GM23338 (cell line): Measurements from ENCODE around the gene RAMP3. TPM values are rescaled to one million over a fixed set of nuclear protein-coding genes. Genes with fewer than 3 reads are reported as not detected.

ENCODE experiments used
- ATAC-seq: fragments of 200-7000 bp; cut with Tn5 transposase; 3 replicates; pipeline ENCODE4 v1.9.1; 2020
- DNase-seq: peaks from one replicate; pipeline ENCODE4 v3.0.0-alpha.2; 2015; ENCODE audit warnings: low spot score
- H2AFZ ChIP-seq: fragments of 200-600 bp; sonication (generic); 2 replicates; pipeline ENCODE4 v1.8.0; 2016; ENCODE audit warnings: antibody characterized with exemption, mild to moderate bottlenecking, moderate library complexity
- H3F3A ChIP-seq: fragments of 200-600 bp; sonication (generic); replicated peaks from 2 replicates; pipeline ENCODE4 v1.8.0; 2017; ENCODE audit warnings: antibody characterized with exemption, mixed run types, low read depth
- H3K27ac ChIP-seq: fragments of 200-600 bp; sonication (generic); 2 replicates; pipeline ENCODE4 v1.6.1; 2016; ENCODE audit warnings: low read depth
- H3K27me3 ChIP-seq: fragments of 200-600 bp; sonication (generic); 2 replicates; pipeline ENCODE4 v1.8.0; 2016; ENCODE audit warnings: mild to moderate bottlenecking, mixed run types, moderate library complexity; ENCODE audit not compliant: insufficient read depth
- H3K36me3 ChIP-seq: fragments of 200-600 bp; sonication (generic); 2 replicates; pipeline ENCODE4 v1.8.0; 2016; ENCODE audit warnings: mild to moderate bottlenecking; ENCODE audit not compliant: insufficient read depth
- H3K4me1 ChIP-seq: fragments of 200-600 bp; sonication (generic); 2 replicates; pipeline ENCODE4 v1.8.0; 2016; ENCODE audit warnings: mild to moderate bottlenecking, moderate library complexity; ENCODE audit not compliant: insufficient read depth
- H3K4me2 ChIP-seq: fragments of 200-600 bp; sonication (generic); 2 replicates; pipeline ENCODE4 v1.7.1; 2017; ENCODE audit warnings: mixed run types
- H3K4me3 ChIP-seq: fragments of 200-600 bp; sonication (generic); 2 replicates; pipeline ENCODE4 v1.6.1; 2016; ENCODE audit warnings: mixed run types
- H3K79me2 ChIP-seq: fragments of 200-600 bp; sonication (generic); replicated peaks from 2 replicates; pipeline ENCODE4 v1.8.0; 2017; ENCODE audit warnings: mild to moderate bottlenecking; ENCODE audit not compliant: insufficient read depth
- H3K9me2 ChIP-seq: fragments of 200-600 bp; sonication (generic); 2 replicates; pipeline ENCODE4 v1.8.0; 2017; ENCODE audit not compliant: insufficient read depth
- H4K20me1 ChIP-seq: fragments of 200-600 bp; sonication (generic); replicated peaks from 2 replicates; pipeline ENCODE4 v1.8.0; 2017; ENCODE audit warnings: mild to moderate bottlenecking; ENCODE audit not compliant: insufficient read depth
- H3K27ac Mint-ChIP-seq: 2 replicates; pipeline ENCODE4 v1.8.0; 2020; ENCODE audit warnings: inconsistent platforms, mild to moderate bottlenecking, moderate library complexity, mixed read lengths
- H3K27me3 Mint-ChIP-seq: 3 replicates; pipeline ENCODE4 v1.8.0; 2022; ENCODE audit warnings: low read depth, mild to moderate bottlenecking, moderate library complexity, mixed read lengths, inconsistent platforms; ENCODE audit not compliant: insufficient read depth, poor library complexity
- H3K36me3 Mint-ChIP-seq: 3 replicates; pipeline ENCODE4 v1.8.0; 2021; ENCODE audit warnings: low read depth, mild to moderate bottlenecking, inconsistent platforms, moderate library complexity, mixed read lengths
- H3K4me1 Mint-ChIP-seq: 3 replicates; pipeline ENCODE4 v1.8.0; 2020; ENCODE audit warnings: mild to moderate bottlenecking, inconsistent platforms, mixed read lengths
- H3K4me3 Mint-ChIP-seq: 3 replicates; pipeline ENCODE4 v1.8.0; 2021; ENCODE audit warnings: moderate library complexity, mild to moderate bottlenecking, inconsistent platforms, mixed read lengths
- H3K9me3 Mint-ChIP-seq: 3 replicates; pipeline ENCODE4 v1.8.0; 2020; ENCODE audit warnings: moderate library complexity, mild to moderate bottlenecking, inconsistent platforms, mixed read lengths
- CREB1 ChIP-seq: fragments of 250-450 bp; sonication (Bioruptor Pico); IDR thresholded peaks from 2 replicates; pipeline ENCODE4 v1.5.0; 2020; ENCODE audit warnings: low read depth, mild to moderate bottlenecking, moderate library complexity
- CTCF ChIP-seq, 2 experiments: fragments of 200-600 bp in 1 of 2; sonication (generic) in 1 of 2; conservative IDR thresholded peaks; 2 replicates each; pipeline versions ENCODE4 v1.5.1 to v1.6.1; 2016 to 2017; ENCODE audit warnings: antibody characterized with exemption in 2 of 2, low read depth in 2 of 2, mild to moderate bottlenecking in 2 of 2, moderate library complexity in 1 of 2
- ETS1 ChIP-seq: IDR thresholded peaks from 2 replicates; pipeline ENCODE4 v1.6.1; 2016; ENCODE audit warnings: antibody characterized with exemption
- EZH2 ChIP-seq: fragments of 200-600 bp; sonication (generic); IDR thresholded peaks from one replicate; pipeline ENCODE4 v1.8.0; 2017; ENCODE audit warnings: antibody characterized with exemption, mild to moderate bottlenecking, low read depth; ENCODE audit not compliant: unreplicated experiment
- JUNB ChIP-seq: IDR thresholded peaks from one replicate; pipeline ENCODE4 v1.6.1; 2016; ENCODE audit warnings: antibody characterized with exemption; ENCODE audit not compliant: unreplicated experiment
- POLR2AphosphoS5 ChIP-seq: IDR thresholded peaks from 2 replicates; pipeline ENCODE4 v1.6.1; 2016; ENCODE audit warnings: antibody characterized with exemption, low read depth
- ZNF114 ChIP-seq: fragments of 250-450 bp; sonication (Bioruptor Pico); IDR thresholded peaks from 2 replicates; pipeline ENCODE4 v1.5.0; 2020; ENCODE audit warnings: mild to moderate bottlenecking, moderate library complexity
- ZNF331 ChIP-seq: fragments of 250-450 bp; sonication (Bioruptor Pico); IDR thresholded peaks from 2 replicates; pipeline ENCODE4 v1.5.0; 2020; ENCODE audit warnings: low read depth, mild to moderate bottlenecking, moderate library complexity
- polyA plus RNA-seq: library from polyadenylated mRNA; unstranded; fragments of >200 nt; fragmentation: Nextera tagmentation; extraction: Ambion mirVana; gene quantifications from 2 replicates; pipeline ENCODE4 v1.2.1, GENCODE V29; 2016
- total RNA-seq: library from RNA; depleted of rRNA; stranded (reverse); fragments of >200 nt; shearing (Covaris generic); gene quantifications from 2 replicates; pipeline ENCODE4 v1.2.3, GENCODE V29; 2014
- TF ChIP-seq, protein P1 (sequence below): fragments of 250-450 bp; sonication (Bioruptor Pico); IDR thresholded peaks from 2 replicates; pipeline ENCODE4 v1.5.0; 2020; ENCODE audit warnings: mild to moderate bottlenecking, moderate library complexity

RAMP3 gene
- total and polyA plus RNA-seq, 2 experiments from 2014 or later: 1.1 to 4.6 TPM

GRCh38 chr7:45159296-45159695 is 1.7 kb downstream of the RAMP3 start (continued):
- TF ChIP-seq, protein P1, sequence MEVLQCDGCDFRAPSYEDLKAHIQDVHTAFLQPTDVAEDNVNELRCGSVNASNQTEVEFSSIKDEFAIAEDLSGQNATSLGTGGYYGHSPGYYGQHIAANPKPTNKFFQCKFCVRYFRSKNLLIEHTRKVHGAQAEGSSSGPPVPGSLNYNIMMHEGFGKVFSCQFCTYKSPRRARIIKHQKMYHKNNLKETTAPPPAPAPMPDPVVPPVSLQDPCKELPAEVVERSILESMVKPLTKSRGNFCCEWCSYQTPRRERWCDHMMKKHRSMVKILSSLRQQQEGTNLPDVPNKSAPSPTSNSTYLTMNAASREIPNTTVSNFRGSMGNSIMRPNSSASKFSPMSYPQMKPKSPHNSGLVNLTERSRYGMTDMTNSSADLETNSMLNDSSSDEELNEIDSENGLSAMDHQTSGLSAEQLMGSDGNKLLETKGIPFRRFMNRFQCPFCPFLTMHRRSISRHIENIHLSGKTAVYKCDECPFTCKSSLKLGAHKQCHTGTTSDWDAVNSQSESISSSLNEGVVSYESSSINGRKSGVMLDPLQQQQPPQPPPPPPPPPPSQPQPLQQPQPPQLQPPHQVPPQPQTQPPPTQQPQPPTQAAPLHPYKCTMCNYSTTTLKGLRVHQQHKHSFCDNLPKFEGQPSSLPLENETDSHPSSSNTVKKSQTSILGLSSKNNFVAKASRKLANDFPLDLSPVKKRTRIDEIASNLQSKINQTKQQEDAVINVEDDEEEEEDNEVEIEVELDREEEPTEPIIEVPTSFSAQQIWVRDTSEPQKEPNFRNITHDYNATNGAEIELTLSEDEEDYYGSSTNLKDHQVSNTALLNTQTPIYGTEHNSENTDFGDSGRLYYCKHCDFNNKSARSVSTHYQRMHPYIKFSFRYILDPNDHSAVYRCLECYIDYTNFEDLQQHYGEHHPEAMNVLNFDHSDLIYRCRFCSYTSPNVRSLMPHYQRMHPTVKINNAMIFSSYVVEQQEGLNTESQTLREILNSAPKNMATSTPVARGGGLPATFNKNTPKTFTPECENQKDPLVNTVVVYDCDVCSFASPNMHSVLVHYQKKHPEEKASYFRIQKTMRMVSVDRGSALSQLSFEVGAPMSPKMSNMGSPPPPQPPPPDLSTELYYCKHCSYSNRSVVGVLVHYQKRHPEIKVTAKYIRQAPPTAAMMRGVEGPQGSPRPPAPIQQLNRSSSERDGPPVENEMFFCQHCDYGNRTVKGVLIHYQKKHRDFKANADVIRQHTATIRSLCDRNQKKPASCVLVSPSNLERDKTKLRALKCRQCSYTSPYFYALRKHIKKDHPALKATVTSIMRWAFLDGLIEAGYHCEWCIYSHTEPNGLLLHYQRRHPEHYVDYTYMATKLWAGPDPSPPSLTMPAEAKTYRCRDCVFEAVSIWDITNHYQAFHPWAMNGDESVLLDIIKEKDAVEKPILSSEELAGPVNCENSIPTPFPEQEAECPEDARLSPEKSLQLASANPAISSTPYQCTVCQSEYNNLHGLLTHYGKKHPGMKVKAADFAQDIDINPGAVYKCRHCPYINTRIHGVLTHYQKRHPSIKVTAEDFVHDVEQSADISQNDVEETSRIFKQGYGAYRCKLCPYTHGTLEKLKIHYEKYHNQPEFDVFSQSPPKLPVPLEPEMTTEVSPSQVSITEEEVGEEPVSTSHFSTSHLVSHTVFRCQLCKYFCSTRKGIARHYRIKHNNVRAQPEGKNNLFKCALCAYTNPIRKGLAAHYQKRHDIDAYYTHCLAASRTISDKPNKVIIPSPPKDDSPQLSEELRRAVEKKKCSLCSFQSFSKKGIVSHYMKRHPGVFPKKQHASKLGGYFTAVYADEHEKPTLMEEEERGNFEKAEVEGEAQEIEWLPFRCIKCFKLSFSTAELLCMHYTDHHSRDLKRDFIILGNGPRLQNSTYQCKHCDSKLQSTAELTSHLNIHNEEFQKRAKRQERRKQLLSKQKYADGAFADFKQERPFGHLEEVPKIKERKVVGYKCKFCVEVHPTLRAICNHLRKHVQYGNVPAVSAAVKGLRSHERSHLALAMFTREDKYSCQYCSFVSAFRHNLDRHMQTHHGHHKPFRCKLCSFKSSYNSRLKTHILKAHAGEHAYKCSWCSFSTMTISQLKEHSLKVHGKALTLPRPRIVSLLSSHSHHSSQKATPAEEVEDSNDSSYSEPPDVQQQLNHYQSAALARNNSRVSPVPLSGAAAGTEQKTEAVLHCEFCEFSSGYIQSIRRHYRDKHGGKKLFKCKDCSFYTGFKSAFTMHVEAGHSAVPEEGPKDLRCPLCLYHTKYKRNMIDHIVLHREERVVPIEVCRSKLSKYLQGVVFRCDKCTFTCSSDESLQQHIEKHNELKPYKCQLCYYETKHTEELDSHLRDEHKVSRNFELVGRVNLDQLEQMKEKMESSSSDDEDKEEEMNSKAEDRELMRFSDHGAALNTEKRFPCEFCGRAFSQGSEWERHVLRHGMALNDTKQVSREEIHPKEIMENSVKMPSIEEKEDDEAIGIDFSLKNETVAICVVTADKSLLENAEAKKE (CRISPR knock-in tag): no peak
- TF ChIP-seq ZNF331 (no peak), CTCF (conservative IDR thresholded peaks at IDR 0.05; ENCODE audit: low read depth in 2 of 2) (no peak), EZH2 (no peak)

DNA sequence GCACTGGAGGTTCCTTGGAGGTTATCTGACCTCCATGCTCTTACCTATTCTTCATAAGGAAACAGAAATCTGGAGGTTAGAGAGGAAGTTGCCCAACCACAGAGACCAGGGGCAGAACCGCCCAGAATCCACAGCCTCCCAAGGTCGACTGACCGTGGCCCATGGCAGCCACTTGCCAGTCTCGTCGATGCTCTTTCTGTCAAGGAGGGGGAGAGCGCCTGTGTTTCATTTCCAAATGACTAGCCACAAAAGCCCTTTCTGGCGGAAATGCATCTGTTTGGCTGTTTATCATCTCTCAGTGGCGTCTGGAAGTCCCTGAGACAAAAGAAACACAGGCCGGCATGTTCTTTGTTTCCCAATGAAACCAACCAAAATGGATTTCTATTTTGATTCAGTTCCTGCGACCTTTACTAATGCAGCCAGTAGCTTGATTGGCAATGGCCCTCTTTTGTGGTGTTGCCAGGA is 2.9 kb downstream of the RAMP3 start:
- no peak overlapping the region for H3K4me3 Mint-ChIP-seq
- peaks cover 29% of the 10 kb centered on the region for H3K27me3 Mint-ChIP-seq
- DNase-seq (no peak), ATAC-seq (no peak)
- peak overlapping the region; percentile 24; the same call in 1 of the 2 replicates for H3K4me2 ChIP-seq
- H4K20me1 ChIP-seq: no peaks in the 10 kb centered on the region
- H3K4me1 Mint-ChIP-seq: peaks cover 8% of the 10 kb centered on the region; the same call in 2 of the 3 replicates
- peak overlapping the region; percentile 80 for H2AFZ ChIP-seq
- no peak overlapping the region for H3K27ac ChIP-seq
- no peak overlapping the region for H3K27ac Mint-ChIP-seq
- no peaks in the 10 kb centered on the region; the same call in 1 of the 2 replicates for H3K4me1 ChIP-seq
- H3K79me2 ChIP-seq: no peaks in the 10 kb centered on the region
- H3K9me3 Mint-ChIP-seq: peaks cover 10% of the 10 kb centered on the region; the same call in 2 of the 3 replicates
- peaks cover 14% of the 10 kb centered on the region for H3K27me3 ChIP-seq
- H3K4me3 ChIP-seq: no peak overlapping the region
- H3K36me3 Mint-ChIP-seq: no peaks in the 10 kb centered on the region
- H3F3A ChIP-seq: no peaks in the 10 kb centered on the region
- 0 out of 2 replicates have a peak, but pooled peaks cover 3% of the 10 kb centered on the region for H3K9me2 ChIP-seq
- H3K36me3 ChIP-seq: no peaks in the 10 kb centered on the region
- no peak for TF ChIP-seq ETS1
- TF ChIP-seq JUNB: no peak
- TF ChIP-seq POLR2AphosphoS5: no peak
- no peak for TF ChIP-seq CREB1 (CRISPR knock-in tag)
- no peak for TF ChIP-seq ZNF114 (CRISPR knock-in tag)
